Transverse colon (tissue), 4 donors: ENCODE results near the gene THPO. TPM values are rescaled to one million over a fixed set of nuclear protein-coding genes. Genes with fewer than 3 reads are reported as not detected.

Experiments used
- DNase-seq: peaks from one replicate; pipeline ENCODE4 v3.0.0-alpha.2; 2019
- H3K27ac ChIP-seq, 4 donors: fragments of 200-600 bp; sonication (generic); 2 replicates each; pipeline ENCODE4 v1.5.1; 2016 to 2018; ENCODE audit warnings: inconsistent platforms in 4 of 4
- H3K27me3 ChIP-seq: fragments of 200-600 bp; sonication (generic); 2 replicates; pipeline ENCODE4 v1.5.1; 2017; ENCODE audit warnings: inconsistent platforms
- H3K36me3 ChIP-seq, 4 donors: fragments of 200-600 bp; sonication (generic); 2 replicates each; pipeline ENCODE4 v1.5.1; 2017 to 2019; ENCODE audit warnings: inconsistent platforms in 4 of 4
- H3K4me1 ChIP-seq, 4 donors: fragments of 200-600 bp; sonication (generic); 2 replicates each; pipeline ENCODE4 v1.5.1; 2017 to 2020; ENCODE audit warnings: inconsistent platforms in 4 of 4
- H3K4me3 ChIP-seq, 4 donors: fragments of 200-600 bp; sonication (generic); 1 replicate in 1 of 4; 2 replicates in 3 of 4; pipeline versions ENCODE4 v1.5.1 to v1.6.1; 2017 to 2019; ENCODE audit warnings: inconsistent platforms in 4 of 4
- H3K9me3 ChIP-seq, 2 donors: fragments of 200-600 bp; sonication (generic); 2 replicates each; pipeline ENCODE4 v1.5.1; 2017 to 2019; ENCODE audit warnings: inconsistent platforms in 2 of 2
- EP300 ChIP-seq: sonication (generic); formaldehyde crosslinking; IDR thresholded peaks from one replicate; pipeline ENCODE4 v1.6.1; 2017; ENCODE audit warnings: antibody characterized with exemption, low read depth
- POLR2A ChIP-seq: fragments of 450-650 bp; IDR thresholded peaks from one replicate; pipeline ENCODE4 v1.6.1; 2016; ENCODE audit warnings: antibody characterized with exemption, mild to moderate bottlenecking, moderate library complexity
- POLR2AphosphoS5 ChIP-seq, 3 donors: sonication (generic); formaldehyde crosslinking; IDR thresholded peaks; one replicate each; pipeline ENCODE4 v1.6.1; 2016; ENCODE audit warnings: antibody characterized with exemption in 3 of 3
- WGBS, 2 donors: methylation state at CpG; one replicate each; pipeline ENCODE4 v1.1.5; 2018; ENCODE audit warnings: low coverage in 1 of 2; 5-methylcytosine and 5-hydroxymethylcytosine counted together
- in situ Hi-C, 4 donors: fragments of 200-750 bp; cut with MboI; loops; one replicate each; pipeline versions ENCODE4 v1.15.0 to v1.15.1; 2017; ENCODE audit warnings: low sequenced_read_pairs in 3 of 4, low pct_ligation_motif_present in 1 of 4, low pct_unique_long_range_greater_than_20kb in 1 of 4
- intact Hi-C: fragments of 100-400 bp; cut with DNase I; formaldehyde crosslinking; loops from one replicate; pipeline ENCODE4 v1.15.1; 2023; ENCODE audit warnings: low total_unique reads
- total RNA-seq, 4 donors: library from RNA; depleted of rRNA; stranded (reverse); fragments of >200 nt; gene quantifications; one replicate each; pipeline ENCODE4 v1.1.0, GENCODE V29; 2016
- TF ChIP-seq, protein P1 (sequence below), 5 experiments: fragments of 200-600 bp in 3 of 5; fragments of 450-650 bp in 2 of 5; sonication (generic) in 3 of 5; IDR thresholded peaks; 1 replicate in 2 of 5; 2 replicates in 3 of 5; pipeline ENCODE4 v1.5.1; 2016 to 2017; ENCODE audit warnings: antibody characterized with exemption in 5 of 5, inconsistent platforms in 3 of 5, mild to moderate bottlenecking in 2 of 5, moderate library complexity in 1 of 5

THPO gene
- total RNA-seq, 4 donors from 2014 or later: not detected

DNA sequence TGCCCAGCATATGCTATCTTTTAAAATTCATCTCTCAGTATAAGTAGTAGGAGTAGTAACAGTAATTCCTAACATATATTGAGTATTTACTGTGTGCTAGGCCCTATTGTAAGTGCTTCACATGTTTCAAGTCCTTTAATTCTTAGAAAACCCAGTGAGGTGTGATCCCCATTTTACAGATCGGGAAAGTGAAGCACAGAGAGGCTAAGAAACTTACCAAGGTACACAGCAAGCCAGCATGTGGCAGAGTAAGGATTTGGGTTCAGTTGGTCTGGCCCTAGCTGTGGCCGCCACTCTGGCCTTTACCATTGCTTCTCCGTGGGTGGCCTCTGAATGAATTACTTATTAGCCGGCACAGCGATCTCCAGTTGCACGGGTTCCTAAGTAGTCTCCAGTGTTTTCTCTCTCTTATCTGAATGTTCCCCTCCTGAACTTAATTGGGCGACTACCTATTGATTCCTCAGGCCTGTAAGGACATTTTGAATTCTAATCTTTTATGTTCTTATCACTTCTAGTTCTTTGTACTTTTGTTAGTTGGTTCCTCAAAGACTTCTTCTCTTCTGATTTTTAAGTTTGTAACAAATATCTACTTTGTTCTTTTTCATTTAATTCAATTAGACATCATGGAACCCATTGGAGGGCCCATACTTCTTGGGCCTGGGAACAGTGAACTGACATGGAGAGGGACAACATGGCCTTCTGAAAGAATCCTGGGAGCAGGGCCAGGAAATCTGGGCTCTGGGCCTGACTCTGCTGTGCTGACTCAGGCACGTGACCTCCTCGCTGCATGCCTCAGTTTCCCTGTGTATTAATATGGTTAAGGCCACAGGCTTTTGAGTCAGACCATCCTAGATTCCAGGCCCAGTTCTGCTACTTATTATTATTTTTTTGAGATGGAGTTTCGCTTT, 28.2 kb downstream of the THPO start:
- Histone ChIP-seq H3K27me3 (no peaks in the 10 kb centered on the region), H3K4me3 (no peak overlapping the region), H3K27ac (no peak overlapping the region), H3K36me3 (no peaks in the 10 kb centered on the region), H3K4me1 (peaks cover 12 to 40% (median 27%) of the 10 kb centered on the region in 4 donors), H3K9me3 (no peaks in the 10 kb centered on the region)
- TF ChIP-seq POLR2A: no peak
- TF ChIP-seq EP300: no peak
- TF ChIP-seq, protein P1, sequence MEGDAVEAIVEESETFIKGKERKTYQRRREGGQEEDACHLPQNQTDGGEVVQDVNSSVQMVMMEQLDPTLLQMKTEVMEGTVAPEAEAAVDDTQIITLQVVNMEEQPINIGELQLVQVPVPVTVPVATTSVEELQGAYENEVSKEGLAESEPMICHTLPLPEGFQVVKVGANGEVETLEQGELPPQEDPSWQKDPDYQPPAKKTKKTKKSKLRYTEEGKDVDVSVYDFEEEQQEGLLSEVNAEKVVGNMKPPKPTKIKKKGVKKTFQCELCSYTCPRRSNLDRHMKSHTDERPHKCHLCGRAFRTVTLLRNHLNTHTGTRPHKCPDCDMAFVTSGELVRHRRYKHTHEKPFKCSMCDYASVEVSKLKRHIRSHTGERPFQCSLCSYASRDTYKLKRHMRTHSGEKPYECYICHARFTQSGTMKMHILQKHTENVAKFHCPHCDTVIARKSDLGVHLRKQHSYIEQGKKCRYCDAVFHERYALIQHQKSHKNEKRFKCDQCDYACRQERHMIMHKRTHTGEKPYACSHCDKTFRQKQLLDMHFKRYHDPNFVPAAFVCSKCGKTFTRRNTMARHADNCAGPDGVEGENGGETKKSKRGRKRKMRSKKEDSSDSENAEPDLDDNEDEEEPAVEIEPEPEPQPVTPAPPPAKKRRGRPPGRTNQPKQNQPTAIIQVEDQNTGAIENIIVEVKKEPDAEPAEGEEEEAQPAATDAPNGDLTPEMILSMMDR (IDR thresholded peaks at IDR 0.05): no peak
- no peak for TF ChIP-seq POLR2AphosphoS5 (IDR thresholded peaks at IDR 0.05)
- in situ Hi-C loops (loop anchor here in 1 of 4 donors (25.0 kb wide), 1 partner anchor 437 kb away; no protein-coding TSS in a partner anchor), intact Hi-C loops (loop anchor here (10.0 kb wide), 1 partner anchor 45 kb away; no protein-coding TSS in a partner anchor)
- 92 to 97% methylated on average over 4 to 10 of the region's 10 CpGs for WGBS, 2 donors
- no peak for DNase-seq

DNA sequence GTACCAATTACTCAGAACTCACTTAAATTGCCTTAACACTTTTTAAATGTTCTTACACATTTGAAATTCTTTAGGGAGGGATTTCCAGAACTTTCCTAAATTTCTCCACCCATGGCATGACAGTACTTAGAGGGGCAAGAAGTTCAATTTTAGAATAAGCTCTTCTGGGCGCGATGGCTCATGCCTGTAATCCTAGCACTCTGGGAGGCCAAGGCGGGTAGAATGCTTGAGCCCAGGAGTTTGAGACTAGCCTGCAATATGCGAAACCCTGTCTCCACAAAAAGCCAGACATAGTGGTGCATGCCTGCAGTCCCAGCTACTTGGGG, 30.0 kb downstream of the THPO start:
- no peaks in the 10 kb centered on the region for H3K27me3 ChIP-seq
- H3K36me3 ChIP-seq: peaks cover 0 to 8% (median under 1%) of the 10 kb centered on the region in 4 donors
- H3K27ac ChIP-seq: no peak overlapping the region
- intact Hi-C loops (no loop called here), in situ Hi-C loops (no loop called here)
- no peak for TF ChIP-seq EP300
- no peak for TF ChIP-seq POLR2A
- no peak for TF ChIP-seq POLR2AphosphoS5 (IDR thresholded peaks at IDR 0.05)
- TF ChIP-seq, protein P1 (IDR thresholded peaks at IDR 0.05): no peak
- no peaks in the 10 kb centered on the region for H3K9me3 ChIP-seq
- no peak for DNase-seq
- H3K4me1 ChIP-seq: peaks cover 12 to 35% (median 23%) of the 10 kb centered on the region in 4 donors
- WGBS, 2 donors: 93% methylated on average over 4 of the region's 4 CpGs; no CpG with 5 or more reads in 1 of the 2 donors
- H3K4me3 ChIP-seq: no peak overlapping the region

GRCh38 chr3:184347321-184348056, 30.5 kb downstream of the THPO start:
- TF ChIP-seq, protein P1 (IDR thresholded peaks at IDR 0.05): no peak
- TF ChIP-seq EP300: no peak
- TF ChIP-seq POLR2AphosphoS5 (IDR thresholded peaks at IDR 0.05): no peak
- TF ChIP-seq POLR2A: no peak
- no peak for DNase-seq
- Histone ChIP-seq H3K4me3 (no peak overlapping the region), H3K36me3 (peaks cover 0 to 12% (median 4%) of the 10 kb centered on the region in 4 donors), H3K9me3 (no peaks in the 10 kb centered on the region), H3K4me1 (peaks cover 12 to 29% (median 18%) of the 10 kb centered on the region in 4 donors), H3K27me3 (no peaks in the 10 kb centered on the region), H3K27ac (no peak overlapping the region)
- in situ Hi-C loops: no loop called here
- WGBS, 2 donors: 73 to 74% methylated on average over 9 to 12 of the region's 12 CpGs
- intact Hi-C loops: no loop called here
